Endometrial microvascular endothelial cells (primary cell): ENCODE measurements around the gene COPG1. TPM values are rescaled to one million over a fixed set of nuclear protein-coding genes. Genes with fewer than 3 reads are reported as not detected.

ENCODE experiments used
- in situ Hi-C: cut with HindIII; loops from 2 replicates; pipeline ENCODE4 v1.10.0; 2017; ENCODE audit warnings: low sequenced_read_pairs, low pct_unique_long_range_greater_than_20kb; ENCODE audit errors: inconsistent ontology term
- total RNA-seq: library from RNA; depleted of rRNA; stranded (reverse); fragments of >200 nt; gene quantifications from one replicate; pipeline ENCODE4 v1.2.3, GENCODE V29; 2015; ENCODE audit errors: inconsistent ontology term

COPG1 gene
- total RNA-seq, 1 donor from 2014 or later = 156 TPM

DNA sequence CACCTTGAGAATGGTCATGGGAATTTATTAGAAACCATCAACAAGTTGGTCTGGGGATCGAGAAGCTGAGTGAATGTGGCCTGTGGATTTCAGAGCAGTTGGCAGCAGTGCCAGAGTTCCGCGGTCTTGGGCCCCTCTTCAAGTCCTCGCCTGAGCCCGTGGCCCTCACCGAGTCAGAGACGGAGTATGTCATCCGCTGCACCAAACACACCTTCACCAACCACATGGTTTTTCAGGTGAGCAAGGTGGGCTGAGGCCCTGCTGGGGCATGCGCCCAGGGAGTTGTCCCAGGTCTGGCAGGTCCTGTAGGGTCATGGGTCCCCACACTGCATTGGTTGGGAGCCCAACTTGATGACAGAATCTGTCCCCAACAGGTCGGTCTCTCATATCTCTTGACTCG is 22.3 kb downstream of the COPG1 start:
- in situ Hi-C loops = no loop called here

DNA sequence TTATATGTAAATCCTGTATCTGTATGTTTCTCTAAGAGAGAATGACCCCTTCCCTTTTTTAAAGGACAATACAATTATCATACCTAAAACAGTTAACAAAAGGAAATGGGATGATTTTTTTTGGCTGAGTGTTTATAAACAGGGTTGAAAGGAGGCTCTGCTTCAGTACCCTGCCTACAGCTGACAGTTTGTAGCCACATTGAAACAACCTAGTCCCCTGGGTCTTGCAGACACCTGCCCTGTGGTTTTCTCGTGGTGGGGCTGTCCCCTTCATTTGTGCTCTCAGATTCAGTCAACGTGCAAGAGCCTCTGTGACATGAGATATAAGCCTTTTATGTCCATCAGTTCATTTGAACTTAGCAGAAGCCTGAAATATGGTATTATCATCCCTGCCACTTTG is 27.0 kb downstream of the COPG1 start:
- in situ Hi-C loops = no loop called here

DNA sequence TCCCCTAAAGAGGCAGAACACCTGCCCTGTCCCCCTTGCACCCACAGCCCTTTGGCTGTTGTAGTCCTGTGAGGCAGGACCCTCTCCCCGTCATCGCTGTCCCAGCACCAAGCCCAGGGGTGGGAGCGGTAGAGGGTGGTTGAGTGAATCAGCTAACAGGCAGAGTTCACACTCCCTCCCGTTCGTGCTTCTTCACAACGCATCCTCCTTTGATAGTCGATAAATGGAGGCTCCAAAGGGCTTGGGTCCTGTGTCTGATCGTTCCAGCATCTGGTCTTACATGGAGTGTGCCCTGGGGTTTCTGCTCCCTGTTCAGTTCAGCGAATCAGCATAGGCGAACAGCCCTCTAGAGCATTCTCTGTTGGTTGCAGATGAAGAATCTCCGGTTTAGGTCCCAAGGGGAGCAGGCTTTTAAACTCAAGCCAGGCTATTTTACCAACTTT is 28.4 kb downstream of the COPG1 start:
- in situ Hi-C loops = no loop called here

DNA sequence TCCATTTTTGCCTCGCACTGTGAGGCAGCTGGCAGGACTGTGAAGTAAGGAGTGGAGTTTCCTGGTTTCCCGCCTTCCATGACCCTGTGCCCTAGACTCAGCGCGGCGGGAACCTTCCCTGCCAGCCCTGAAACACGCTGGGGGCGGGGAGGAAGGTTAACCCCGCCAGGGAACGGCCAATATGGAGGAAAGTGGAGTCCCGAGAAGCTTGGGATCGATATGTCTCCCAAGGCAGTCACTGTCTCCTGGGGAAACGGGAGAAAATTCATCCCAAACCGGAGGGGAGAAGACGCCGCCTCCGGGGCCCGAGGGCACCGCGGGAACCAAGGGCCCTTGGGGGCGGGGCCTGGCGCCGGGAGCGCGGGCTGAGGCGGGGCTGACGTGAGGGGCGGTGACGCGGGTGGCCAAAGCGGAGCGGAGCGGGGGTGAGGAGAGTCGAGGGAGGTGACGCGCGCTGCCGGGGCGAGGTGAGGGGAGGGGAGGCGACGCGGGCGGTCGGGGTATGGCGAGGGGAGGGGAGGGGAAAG is 29.1 kb downstream of the COPG1 start, which contains the start of gene HMCES:
Gene HMCES, plus strand, starts transcription at position 432 of the 527 bp plus-strand sequence. CDS start 863 bp downstream, outside the sequence.
- in situ Hi-C loops = no loop called here

DNA sequence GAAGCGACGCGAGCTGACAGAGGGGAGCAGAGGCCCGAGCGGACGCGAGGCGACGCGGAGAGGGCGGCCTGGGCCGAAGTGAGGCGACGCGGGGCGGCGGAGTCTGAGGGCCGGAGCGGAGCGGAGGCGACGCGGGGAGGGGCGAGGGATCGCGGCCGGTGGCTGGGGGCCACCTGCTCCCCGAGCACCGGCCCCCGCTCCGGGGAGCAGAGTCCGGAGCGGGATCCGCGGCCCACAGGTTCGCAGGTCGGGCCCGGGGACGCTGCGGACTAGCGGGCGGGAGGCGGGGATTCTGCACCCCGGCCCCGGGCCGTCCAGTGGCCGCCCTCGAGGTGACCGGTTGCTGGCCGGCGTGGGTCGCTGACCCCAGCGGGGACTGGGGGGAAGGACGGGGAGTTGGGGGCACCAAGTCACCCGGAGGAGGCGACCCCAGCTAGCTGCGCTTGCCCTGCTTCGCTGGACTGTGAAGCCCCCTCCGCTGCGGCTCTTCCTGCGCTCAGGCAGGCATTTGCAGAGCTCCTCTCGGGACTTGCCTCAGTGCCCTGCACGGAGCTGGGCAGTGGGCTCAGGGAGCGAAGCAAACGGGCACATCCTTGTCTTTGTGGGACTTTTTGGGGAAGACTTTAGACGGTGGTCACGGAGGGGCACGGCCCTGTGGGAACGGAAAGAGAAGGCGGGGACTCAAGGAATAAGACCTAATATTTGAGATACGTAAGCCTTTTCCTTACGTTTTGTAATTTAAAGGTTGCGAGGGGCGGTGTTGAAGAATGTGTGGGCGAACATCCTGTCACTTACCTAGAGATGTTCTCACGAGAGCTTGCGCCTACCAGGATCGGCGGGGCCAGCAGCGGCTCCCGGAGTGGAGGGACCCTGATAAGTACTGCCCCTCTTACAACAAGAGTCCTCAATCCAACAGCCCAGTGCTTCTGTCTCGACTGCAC is 29.8 kb downstream of the COPG1 start:
- in situ Hi-C loops = no loop called here

DNA sequence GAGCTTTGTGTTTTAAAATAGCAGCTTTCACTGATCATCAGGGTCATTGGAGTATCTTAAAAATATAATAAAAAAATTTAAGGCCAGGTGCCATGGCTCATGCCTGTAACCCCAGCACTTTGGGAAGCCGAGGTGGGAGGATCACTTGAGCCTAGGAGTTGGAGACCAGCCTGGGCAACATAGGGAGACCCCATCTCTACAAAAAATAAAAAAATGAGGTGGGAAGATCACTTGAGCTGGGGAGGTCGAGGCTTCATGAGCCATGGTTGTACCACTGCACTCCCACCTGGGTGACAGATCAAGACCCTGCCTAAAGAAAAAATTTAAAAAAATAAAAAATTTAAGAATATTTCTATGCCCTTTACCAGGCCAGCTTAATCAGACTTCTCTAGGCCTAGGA is 30.8 kb downstream of the COPG1 start:
- in situ Hi-C loops = no loop called here

DNA sequence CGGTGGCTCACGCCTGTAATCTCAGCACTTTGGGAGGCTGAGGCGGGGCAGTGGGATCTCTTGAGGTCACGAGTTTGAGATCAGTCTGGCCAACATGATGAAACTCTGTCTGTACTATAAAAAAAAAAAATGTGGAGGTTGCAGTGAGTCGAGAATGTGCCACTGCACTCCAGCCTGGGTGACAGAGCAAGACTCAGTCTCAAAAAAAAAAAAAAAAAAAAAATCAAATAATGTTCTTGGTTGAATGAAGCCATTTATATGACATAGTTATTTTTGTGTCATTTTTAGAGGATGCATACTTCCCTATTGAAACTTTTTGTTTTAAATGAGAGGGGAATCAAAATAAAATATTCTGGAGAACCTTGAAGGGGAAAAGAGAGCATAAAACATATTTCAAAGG is 32.3 kb downstream of the COPG1 start:
- in situ Hi-C loops = no loop called here

DNA sequence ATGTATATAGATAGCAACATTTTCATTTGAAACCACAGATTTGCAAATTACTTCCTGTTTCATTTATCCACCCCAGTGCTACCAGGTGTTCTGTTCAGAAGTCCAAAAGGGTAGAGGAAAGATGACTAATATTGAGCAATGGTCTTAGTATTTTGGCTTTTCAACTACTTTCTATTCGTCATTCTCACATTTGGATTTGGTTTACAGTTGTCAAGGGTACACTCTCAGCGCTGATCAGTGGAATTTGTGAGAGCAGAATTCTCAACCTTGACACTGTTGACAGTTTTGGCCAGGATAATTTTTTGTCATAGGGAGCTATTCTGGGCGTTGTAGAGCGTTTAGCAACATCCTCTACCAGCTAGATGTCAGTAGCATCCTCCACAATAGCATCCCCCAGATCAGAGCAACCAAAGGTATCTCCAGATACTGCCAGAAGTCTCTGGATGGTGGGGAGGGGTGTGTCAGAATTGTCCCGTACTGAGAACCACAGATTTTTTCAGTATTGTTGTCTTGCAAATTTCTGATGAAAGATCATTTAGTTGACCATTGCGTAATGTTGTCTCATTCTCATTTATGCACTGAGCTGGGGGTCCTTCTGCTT is 33.4 kb downstream of the COPG1 start:
- in situ Hi-C loops = no loop called here

DNA sequence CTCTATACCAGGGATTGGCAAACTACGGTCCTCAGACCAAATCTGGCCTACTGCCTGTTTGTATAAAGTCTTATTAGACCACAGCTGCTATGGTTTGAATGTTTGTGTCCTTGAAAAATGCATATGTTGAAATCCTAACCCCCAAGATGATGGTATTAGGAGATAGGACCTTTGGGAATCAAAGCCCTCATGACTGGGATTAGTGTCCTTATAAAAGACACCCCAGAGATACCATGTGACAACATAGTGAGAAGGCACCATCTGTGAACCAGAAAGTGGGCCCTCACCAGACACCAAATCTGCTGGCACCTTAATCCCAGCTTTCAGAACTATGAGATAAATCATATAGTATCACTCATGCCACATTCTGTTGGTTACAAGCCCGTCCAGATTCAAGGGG is 36.7 kb downstream of the COPG1 start:
- in situ Hi-C loops = no loop called here

DNA sequence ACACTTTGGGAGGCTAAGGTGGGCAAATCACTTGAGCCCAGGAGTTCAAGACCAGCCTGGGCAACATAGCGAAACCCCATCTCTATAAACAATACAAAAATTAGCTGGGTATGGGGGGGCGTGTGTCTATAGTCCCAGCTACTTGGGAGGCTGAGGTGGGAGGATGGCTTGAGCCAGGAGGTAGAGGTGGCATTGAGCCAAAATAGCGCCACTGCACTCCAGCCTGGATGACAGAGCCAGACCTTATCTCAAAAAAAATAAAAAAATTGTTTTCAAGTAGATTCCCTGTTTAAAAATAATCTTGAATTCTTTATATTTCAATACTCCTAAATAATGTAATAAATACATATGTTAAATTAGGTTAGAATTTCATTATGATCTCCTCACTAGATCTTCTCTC is 39.0 kb downstream of the COPG1 start:
- in situ Hi-C loops = no loop called here

DNA sequence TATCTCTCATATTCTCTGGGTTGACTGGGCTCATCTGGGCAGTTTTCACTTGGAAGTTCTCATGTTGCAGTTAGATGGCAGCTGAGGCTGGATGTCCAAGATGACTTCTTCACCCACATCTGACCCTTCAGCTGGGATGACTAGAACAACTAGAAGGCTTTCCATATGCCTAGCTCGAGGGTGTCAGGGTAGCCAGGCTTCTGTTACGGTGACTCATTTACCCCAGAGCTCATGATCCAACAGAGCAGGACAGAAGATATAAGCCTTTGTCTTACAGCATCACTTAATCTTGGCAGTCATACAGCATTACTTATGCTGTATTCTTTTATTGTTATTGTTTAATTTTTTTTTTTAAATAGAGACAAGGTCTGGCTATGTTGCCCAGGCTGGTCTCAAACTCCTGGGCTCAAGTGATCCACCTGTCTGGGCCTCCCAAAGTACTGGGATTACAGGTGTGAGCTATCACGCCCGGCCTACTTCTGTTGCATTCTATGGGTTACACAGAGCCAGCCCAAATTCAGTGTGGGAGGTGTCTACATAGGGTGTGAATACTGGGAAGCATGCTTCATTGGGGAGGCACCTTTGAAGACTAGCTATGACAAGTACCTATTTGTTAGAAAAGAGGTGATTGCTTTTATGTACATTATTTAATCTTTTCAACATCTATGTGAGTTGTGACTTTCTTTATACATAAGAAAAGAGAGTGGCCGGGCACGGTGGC is 40.0 kb downstream of the COPG1 start:
- in situ Hi-C loops = no loop called here

DNA sequence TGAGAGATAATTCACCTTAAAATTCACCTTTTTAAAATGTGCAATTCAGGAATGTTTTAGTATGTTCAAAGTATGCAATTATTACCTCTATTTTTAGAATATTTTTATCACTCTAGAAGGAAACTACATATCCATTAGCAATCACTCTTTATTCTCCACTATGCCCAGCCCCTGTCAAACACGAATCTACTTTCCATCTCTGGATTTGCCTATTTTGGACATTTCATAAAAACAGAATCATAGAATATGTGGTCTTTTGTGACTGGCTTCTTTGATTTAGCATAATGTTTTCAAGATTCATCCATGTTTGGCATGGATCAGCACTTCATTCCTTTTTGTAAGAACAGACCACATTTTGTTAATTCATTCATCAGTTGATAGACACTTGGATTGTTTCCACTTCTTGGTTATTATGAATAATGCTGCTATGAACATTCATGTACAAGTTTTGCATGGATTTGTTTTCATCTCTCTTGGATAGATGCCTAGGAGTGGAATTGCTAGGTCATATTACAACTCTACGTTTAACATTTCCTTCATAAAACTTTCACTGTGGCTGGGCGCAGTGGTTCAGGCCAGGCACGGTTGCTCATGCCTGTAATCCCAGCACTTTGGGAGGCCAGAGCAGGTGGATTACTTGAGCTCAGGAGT is 42.0 kb downstream of the COPG1 start:
- in situ Hi-C loops = no loop called here

DNA sequence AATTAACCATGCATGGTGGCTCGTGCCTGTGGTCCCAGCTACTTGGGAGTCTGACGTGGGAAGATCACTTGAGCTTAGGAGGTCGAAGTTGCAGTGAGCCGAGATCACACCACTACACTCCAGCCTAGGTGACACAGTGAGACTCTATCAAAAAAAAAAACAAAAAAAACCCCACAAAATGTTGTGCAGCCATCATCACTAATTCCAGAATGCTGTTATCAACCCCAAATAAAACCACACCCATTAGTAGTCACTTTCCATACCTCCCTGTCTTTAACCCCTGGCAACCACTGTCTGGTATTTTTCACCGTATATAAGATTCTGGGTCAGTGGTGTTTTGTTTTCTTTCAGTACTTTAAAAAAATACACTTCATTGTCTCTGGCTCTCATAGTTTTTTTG is 45.9 kb downstream of the COPG1 start:
- in situ Hi-C loops = no loop called here

DNA sequence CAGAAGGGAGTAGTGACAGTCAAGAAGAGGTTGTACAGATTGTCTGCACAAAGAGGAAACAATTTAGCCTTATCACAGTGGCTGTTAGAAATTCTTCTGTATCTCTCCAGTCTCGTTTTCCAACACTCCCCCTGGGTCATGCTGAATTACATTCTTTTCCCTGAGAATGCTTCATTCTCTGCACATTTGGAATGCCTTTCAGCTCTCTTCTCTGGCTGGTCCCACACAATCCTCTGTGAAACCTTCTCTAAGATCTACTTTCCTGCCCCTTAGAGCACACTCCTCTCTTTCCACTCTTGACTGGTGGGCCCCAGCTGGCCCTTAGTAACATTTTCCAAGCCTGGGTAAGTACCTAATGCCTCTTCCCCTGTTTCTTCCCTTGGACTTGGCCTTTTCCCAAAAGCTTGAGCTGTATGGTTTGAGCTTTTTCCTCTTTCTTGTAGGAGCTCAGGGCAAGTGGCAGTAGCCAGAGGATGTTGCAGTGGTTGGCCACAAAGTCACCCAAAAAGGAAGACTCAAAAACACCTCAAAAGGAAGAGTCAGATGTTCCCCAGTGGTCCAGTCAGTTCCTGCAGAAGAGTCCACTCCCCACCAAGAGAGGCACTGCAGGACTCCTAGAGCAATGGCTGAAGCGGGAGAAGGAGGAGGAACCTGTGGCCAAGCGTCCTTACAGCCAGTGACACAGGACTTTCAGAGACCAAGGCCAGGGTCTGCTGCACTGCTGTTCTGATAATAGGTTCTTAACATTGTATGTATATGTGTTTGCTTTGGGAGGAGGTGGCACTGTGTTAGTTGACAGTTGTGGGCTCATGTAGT is 54.9 kb downstream of the COPG1 start:
- in situ Hi-C loops = no loop called here

DNA sequence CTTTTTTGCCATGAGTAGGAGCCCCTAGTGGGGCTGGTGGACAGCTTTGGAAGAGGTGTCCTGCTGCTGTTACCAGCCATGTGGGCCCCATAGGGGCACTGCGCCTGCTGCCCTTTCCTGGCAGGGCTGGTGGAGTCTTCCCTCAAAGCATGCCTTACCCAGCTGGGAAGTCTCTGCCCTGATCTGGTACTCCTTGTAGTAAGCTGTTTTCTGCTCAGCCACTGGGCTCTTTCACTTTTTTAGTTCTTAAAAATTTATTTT is 55.5 kb downstream of the COPG1 start:
- in situ Hi-C loops = no loop called here

DNA sequence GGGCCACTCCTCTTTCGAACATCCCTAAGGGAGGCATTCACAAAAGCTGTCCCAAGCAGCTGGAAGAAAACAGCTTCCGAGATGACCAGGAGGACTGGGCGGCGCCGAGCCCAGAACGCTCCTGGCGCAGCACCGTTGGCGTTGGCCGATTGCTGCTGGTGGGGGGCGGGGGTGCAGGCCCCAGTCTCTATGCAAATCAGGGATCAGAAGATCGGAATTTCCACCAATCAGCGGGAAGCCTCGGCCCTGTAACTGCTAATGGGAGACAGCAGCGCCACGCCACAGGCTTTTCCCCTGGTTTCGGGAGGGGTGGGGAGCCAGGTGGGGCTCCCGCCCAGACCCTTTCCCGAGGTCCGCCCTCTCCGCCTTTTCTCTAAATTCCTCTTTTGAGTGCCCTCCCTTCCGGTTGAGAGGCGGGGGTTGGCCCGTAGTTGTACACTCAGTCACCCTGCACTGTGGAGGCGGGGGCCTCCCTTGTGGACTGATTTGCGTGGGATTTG is 56.2 kb downstream of the COPG1 start:
- in situ Hi-C loops = no loop called here

DNA sequence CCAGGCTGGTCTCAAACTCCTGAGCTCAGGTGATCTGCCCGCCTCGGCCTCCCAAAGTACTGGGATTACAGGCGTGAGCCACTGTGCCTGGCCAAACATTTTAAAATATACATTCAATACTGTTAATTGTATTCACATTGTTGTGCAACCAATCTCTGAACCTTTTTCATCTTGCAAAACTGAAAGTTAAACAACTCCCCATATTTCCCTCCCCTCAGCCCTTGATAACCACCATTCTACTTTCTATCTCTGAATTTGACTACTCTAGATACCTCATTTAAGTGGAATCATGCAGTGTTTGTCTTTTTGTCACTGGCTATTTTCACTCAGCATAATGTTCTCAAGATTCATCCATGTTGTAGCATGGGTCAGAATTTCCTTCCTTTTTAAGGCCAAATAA is 59.2 kb downstream of the COPG1 start:
- in situ Hi-C loops = no loop called here
